TTC549 (cell line): Measurements from ENCODE around the gene SPRED2.

Source experiments
- FAIRE-seq: peaks from 2 replicates; lab custom pipeline; 2012; peaks lifted over from hg19 to GRCh38; lab: Jason Lieb, UNC

The SPRED2 gene

DNA sequence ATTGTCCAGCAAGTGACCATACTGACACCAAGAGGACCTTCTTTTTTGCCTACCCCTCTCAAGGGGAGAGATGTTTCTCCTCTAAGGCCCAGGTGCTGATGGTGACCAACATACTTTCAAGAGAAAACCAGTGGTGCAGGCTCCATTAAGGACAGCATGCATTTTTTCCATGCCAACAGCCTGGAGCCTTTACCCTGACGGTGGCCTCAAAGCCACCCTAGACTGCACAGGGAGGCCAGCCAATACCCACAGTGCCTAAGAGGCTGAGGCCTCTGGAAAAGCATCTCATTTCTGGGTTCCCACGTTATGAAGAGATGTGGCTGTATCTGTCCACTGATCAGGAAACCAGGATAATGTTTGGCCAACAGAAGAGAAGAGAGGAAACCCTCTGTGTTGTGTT, 19.3 kb downstream of the SPRED2 start:
- no peak for FAIRE-seq

GRCh38 chr2:65411056-65411795, 21.2 kb downstream of the SPRED2 start:
- FAIRE-seq: no peak

- FAIRE-seq: no peak
Measured at GRCh38 chr2:65409045-65409444, 23.4 kb downstream of the SPRED2 start.

DNA sequence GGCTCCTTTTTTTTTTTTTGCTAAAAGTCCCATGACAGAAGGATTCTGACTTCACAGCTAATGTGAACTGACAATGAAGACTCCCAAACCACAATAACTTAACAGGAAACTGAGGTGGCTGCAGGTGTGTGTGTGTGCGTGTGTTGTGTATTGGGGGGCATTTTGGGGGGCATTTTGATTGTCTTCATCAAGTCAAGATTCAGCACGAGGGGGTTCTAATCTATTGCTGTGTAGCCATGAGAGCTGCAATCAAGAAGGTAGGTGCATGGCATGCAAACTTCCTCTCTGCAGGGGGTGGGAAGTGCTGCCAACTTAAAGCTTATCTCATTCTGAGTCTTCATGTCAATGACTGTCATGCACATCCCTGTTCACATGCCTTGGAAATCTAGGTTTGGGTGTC, 25.2 kb downstream of the SPRED2 start:
- no peak for FAIRE-seq

DNA sequence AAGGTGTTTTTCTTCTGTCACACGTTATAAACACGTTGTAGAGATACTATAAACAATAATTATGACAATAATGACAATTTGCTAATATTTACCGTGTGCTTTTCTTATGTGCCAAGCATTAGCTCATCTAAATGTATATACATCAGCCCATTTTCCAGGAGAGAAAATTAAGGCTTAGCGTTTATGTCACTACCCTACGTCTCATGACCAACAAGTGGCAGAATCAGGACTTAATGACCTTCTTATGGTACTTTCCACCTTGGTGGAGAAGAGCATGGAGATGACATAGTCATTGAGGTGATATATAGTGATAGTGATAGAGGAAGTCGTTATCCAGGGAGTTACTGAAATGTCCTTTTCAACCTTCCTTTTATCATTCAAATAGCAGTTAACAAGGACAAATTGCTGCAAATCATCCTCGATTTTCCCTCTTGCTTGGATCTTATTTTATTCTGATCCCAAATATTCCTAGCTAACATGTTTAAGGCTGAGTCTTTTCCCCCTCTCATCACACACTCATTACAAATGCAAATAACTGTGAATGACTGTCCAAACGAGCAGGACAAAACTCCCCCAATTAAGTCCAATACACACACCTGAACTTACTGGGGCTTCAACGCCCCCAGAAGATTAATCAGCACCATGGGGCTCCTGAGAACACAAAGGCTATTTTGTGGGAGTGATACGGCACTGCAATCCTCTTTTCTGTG, 27.3 kb downstream of the SPRED2 start:
- no peak for FAIRE-seq

DNA sequence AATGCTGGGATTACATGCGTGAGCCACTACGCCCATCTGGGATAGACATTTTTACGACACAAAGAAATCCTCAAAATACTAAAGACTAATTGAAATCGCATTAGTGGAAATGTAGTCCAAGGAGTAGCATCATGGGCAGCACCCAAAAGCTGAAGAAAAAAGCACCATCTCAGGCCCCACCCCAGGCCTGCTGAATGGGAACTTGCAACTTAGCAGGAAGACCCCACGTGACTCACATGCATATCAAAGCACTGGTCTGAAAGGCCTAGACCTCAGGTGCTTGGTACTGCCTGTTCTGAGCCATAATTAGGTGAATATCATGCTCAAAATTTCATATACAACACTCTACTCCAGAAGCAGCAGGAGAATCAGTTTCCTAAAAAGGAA, 28.9 kb downstream of the SPRED2 start:
- FAIRE-seq: no peak

DNA sequence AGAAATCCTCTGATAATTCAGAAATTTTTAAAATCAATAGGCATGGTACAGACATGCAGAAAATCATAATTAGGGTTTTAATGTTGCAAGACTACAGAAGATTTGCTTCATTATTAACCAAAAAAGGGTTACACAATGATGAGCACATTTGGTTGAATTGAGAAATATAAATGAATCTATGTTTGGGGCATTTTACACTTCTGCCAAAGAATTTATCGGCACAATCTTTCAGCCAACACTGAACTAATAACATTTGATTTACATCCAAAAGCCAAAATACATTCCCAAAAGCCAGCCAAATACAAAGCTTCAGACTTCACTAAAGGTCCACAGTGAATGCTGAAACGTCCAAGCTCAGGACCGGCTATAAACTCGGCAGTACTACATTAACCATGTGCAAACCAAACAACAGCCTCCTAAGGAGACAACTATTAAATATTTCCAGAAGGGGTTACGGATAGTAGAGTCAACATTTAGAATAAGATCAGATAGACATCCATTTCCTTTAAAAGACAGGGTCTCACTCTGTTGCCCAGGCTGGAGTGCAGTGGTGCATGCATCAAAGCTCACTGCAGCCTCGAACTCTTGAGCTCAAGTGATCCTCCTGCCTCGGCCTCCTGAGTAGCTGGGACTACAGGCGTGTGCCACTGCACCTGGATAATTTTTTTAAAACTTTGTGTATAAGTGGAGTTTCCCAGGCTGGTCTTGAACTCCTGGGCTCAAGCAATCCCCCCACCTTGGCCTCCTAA, 29.4 kb downstream of the SPRED2 start:
- FAIRE-seq: no peak

- FAIRE-seq: no peak
Measured at GRCh38 chr2:65402323-65402722, 30.1 kb downstream of the SPRED2 start.

DNA sequence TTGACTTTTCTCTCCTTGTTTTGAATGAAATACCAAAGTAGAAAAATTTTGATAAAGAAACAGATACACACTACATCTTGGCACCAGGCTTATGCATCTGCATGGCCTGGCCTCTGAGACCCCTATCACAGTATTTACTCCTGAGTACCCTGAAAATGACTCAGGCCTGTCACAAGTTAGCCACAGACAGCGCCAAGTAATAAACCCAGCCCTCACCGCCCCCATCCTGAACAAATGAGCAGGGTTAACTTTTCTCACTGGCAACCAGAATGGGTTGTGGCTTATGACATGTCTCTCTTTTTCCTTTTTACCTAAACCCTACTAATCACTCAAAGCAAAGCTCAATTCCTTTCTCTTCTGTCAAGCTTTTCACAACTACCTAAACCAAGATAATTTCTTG, 35.3 kb downstream of the SPRED2 start:
- FAIRE-seq: no peak

DNA sequence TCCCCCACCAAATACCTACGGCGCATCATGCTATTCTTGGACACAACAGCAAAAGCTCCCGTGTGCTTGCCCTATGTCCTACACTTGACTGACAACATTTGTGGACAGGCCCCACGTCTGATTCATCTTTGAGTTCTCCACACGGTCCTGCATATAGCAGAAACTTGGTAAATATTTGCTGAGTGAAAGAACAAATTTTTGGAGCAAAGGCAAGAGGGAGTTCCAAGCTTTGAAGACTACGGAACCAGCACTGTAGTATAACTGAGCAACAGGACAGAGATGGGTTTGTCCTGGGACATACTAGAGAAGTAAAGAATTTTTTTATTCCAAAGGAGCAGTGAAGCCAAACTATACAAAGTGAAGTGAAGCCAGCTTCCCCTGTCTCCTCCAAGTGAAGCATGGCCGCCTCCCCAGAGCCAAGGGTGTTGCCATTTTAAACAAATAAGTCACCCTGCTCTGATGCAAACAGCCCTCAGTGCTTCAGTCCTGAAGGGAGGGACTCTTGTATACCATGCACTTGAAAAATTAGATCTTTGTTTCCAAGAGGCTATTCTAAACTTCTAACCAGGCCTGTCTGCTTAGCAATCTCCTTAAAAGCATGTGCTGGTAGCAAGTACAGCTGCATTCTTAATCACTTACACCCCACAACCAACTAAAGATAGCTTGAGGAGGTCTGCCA, 35.9 kb downstream of the SPRED2 start:
- no peak for FAIRE-seq

DNA sequence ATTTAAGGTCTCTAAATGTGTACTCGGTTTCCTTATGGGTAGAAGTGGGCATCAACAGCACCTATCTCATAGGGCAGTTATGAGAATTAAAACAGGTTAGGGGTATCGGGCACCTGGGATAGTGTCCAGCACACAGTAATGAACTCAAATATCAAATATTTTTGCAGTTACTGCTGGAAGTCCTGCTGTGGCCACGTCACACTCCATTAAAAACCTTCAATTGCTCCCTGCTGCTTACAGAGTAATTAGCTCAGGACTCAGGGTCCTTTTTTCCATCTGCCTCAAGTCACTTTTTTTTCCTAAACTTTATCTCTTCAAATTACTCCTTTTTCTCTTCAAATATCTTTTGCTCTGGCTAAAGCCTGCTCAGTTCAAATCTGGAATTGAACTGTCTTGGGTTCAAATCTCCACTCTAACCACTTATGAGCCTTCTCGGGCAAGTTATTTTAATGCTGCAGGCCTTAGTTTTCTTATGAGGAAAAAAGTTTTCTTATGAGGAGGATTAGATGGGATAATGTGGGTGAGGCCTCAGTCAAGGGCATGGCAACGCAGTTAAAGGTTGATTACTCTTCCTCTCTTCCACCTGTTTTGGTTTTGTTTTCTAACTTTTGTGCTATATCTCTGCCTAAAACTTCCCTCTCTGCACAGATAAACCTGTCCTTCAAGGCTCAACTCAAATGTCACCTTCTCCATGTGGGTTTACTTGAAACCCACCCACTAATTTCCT, 36.6 kb downstream of the SPRED2 start:
- FAIRE-seq: no peak

- no peak for FAIRE-seq
Measured at GRCh38 chr2:65393743-65394422, 38.5 kb downstream of the SPRED2 start.

DNA sequence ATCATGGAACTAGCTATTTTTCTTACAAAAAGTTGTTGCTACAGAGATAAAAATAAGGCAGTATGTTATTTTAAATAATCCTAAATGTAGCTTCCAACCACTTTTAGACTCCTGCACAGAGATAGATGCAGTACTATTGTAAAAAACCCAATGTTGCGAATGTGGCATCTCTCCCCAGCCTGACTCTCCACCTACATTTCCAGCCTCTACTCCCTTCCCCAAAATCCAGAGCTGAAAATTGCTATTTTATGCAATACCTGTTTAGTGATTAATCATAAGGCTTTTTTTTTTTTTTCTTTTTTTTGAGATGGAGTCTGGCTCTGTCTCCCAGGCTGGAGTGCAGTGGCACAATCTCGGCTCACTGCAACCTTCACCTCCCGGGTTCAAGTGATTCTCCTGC, 39.4 kb downstream of the SPRED2 start:
- no peak for FAIRE-seq

DNA sequence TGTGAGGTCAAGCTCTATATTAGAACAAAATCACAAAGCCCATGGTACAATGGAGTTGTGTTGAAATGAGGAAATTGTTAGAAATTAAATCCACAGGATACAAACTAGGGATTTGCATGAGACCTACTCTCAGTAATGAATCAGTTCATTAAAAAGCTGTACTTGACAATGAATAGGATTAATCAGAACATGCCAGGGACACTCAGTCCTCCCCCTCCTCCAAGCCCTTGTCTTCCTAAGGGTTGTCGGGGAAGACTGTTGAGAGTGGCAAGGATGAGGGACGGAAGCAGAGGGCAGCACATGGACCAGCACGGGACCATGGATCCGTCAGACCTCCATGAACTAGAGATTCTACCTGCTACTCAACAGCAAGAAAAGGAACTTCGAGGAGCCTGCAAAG, 39.8 kb downstream of the SPRED2 start:
- no peak for FAIRE-seq

GRCh38 chr2:65390134-65390533, 42.3 kb downstream of the SPRED2 start:
- no peak for FAIRE-seq

DNA sequence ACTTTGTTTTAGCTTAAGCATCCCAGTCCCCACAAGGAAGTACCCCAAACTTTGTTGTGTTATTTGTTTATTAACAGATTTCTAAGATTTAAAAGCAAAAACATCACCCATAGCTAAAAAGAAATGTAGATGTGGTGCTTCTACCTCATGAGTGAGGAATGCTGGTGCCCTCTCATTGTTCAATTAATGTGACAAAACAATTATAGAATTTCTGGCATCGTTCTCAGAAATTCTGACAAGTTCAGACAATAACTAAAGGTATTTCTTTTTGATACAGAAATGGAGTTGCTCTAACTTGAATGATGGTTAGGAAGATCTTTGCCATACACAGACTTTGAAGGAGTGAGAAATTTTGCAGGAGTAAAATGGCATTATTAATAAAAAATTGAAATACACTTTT, 42.9 kb downstream of the SPRED2 start:
- no peak for FAIRE-seq

DNA sequence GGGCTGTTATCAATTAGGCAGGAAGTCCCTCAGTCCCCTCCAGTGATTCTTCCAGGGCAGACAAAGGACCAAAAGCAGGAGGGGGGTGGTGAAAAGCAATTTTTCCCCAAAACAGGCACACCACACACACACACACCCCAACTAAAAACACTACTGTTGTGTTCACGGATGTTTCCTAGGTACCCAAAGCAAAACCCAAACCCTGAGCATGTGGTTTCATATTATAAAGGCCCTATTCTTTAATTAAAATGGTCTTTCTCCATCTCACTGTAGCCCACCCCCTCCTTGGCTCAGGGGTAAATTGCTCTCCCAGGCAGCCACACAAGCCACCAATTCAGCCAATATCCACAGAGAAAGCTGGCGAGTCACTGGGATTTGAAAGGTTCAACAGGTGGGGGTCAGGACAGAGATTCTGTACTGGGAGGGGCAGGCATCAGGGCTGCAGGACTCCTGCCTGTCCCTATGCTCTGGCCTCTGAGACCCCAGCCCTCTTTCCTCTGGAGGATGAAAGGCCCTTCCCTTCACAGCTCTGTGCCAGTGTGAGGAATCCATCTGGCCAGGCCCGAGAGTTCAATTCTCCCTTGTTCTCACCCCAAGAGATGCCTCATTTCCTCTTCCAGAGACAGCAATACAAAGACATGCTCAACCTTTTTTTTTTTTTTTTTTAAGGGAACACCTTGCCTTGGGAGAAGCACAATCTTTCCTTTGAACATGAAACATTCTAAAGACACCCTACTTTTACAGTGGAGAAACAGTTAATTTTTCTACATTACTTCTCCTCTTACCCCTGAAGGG, 43.6 kb downstream of the SPRED2 start:
- no peak for FAIRE-seq

DNA sequence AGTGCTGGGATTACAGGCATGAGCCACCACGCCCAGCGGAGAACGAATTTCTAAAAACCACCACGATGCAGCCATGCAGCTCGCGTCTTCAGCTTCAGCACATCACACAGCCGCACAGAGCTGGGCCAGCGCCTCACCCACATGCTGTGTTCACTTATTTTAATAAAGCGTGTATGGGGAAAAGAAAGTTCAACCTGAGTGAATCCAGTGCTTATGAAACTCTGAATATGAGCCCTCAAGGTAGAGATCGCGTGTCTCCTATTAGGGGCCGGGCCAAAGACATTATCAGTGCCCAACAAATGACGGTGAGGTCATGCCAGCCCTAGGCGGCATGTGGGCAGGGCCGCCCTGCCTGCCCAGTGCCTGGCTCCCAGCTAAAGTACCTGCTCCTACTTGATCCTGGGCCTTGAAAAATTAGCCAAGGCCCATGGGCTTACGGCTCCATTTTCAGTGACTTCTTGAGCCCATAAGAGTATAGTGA, 44.3 kb downstream of the SPRED2 start:
- no peak for FAIRE-seq

DNA sequence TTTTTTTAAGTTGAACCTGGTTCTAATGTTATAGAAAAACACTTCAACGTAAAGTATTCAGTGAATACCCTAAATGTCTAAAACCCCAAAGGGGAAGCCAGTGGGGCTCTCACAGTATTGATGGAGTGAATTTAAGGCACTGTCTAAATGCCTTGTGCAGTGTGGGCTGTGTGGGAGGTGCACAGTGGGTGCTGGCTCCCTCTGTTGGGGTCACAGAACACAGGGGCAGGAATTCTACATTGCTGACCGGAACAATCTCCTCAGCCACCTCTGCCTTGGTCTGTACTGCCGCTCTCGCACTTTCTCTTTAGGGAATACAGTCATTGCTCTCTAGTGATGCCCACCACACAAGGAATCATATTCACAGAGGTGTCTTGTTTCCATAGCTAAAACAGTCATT, 45.4 kb downstream of the SPRED2 start:
- no peak for FAIRE-seq

- no peak for FAIRE-seq
Measured at GRCh38 chr2:65386344-65386743, 46.1 kb downstream of the SPRED2 start.
